Ishikawa (cell line): ENCODE measurements around the gene LRRC37B.

ENCODE experiments used
- EGR1 ChIP-seq: IDR thresholded peaks from 2 replicates; pipeline ENCODE4 v1.6.1; 2012
- MAX ChIP-seq: IDR thresholded peaks from 2 replicates; pipeline ENCODE4 v1.6.1; 2012
- REST ChIP-seq: IDR thresholded peaks from 2 replicates; pipeline ENCODE4 v1.6.1; 2012; ENCODE audit warnings: low read depth, mild to moderate bottlenecking

- TF ChIP-seq REST (no peak), EGR1 (no peak), MAX (no peak)
Measured at GRCh38 chr17:31967648-31968047, 39.5 kb upstream of the LRRC37B start.
